PC-9 (cell line): Measurements from ENCODE around the gene PLEKHF1.

ENCODE experiments used
- CTCF ChIP-seq: fragments of 200-600 bp; sonication (generic); conservative IDR thresholded peaks from 2 replicates; pipeline ENCODE4 v1.6.1; 2017; ENCODE audit warnings: mixed run types, antibody characterized with exemption, mild to moderate bottlenecking, moderate library complexity
- EZH2 ChIP-seq: fragments of 200-600 bp; sonication (generic); IDR thresholded peaks from 2 replicates; pipeline ENCODE4 v1.8.0; 2017; ENCODE audit warnings: antibody characterized with exemption, low read depth

DNA sequence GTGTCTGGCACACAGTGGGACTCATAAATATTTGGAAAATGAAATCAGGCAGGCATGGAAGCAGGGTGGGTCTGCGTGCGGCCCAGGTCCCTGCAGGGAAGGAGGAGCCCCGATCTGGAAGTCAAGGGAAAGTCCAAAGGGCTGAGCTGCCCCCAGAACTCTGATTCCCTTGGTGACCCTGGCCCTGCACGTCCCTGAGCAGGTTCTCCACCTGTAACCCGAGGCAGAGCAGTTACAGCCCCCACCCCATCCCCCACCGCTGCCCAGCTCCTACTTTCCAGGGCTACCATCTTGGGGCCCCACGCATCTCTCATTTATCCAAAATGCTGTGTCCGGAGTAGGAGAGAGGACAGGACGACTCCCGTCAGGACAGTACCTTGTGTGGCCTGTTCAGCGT, 2.1 kb downstream of the PLEKHF1 start:
- no peak for TF ChIP-seq CTCF
- TF ChIP-seq EZH2: no peak
